Uterus (tissue), 4 donors: ENCODE measurements around the gene DEK. TPM values are rescaled to one million over a fixed set of nuclear protein-coding genes. Genes with fewer than 3 reads are reported as not detected.

Source experiments
- DNase-seq, 2 donors: peaks; one replicate each; pipeline ENCODE4 v3.0.0-alpha.2; 2019 to 2020
- H3K27ac ChIP-seq, 2 donors: fragments of 200-600 bp; sonication (generic); 1 replicate in 1 of 2; 2 replicates in 1 of 2; pipeline ENCODE4 v1.5.1; 2016 to 2018
- H3K27me3 ChIP-seq, 2 donors: fragments of 200-600 bp; sonication (generic); one replicate each; pipeline ENCODE4 v1.5.1; 2018 to 2019; ENCODE audit warnings: control low read depth in 1 of 2
- H3K36me3 ChIP-seq, 2 donors: fragments of 200-600 bp; sonication (generic); one replicate each; pipeline ENCODE4 v1.5.1; 2019; ENCODE audit warnings: control low read depth in 1 of 2
- H3K4me1 ChIP-seq, 2 donors: fragments of 200-600 bp; sonication (generic); one replicate each; pipeline ENCODE4 v1.5.1; 2018 to 2019; ENCODE audit warnings: control low read depth in 1 of 2
- H3K4me3 ChIP-seq, 2 donors: fragments of 200-600 bp; sonication (generic); 1 replicate in 1 of 2; 2 replicates in 1 of 2; pipeline ENCODE4 v1.5.1; 2018 to 2019; ENCODE audit warnings: mild to moderate bottlenecking in 1 of 2
- H3K9me3 ChIP-seq, 2 donors: fragments of 200-600 bp; sonication (generic); one replicate each; pipeline ENCODE4 v1.5.1; 2019; ENCODE audit warnings: control low read depth in 1 of 2
- POLR2A ChIP-seq, 2 donors: fragments of 450-650 bp; IDR thresholded peaks; one replicate each; pipeline ENCODE4 v1.6.1; 2016; ENCODE audit warnings: antibody characterized with exemption in 2 of 2, mild to moderate bottlenecking in 1 of 2, moderate library complexity in 1 of 2
- intact Hi-C: fragments of 100-400 bp; cut with DNase I; formaldehyde crosslinking; loops from one replicate; pipeline ENCODE4 v1.15.1; 2023; ENCODE audit warnings: low total_unique reads
- total RNA-seq, 4 donors: library from RNA; depleted of rRNA in 3 of 4; stranded (reverse); fragments of >200 nt in 3 of 4; gene quantifications; one replicate each; pipeline versions ENCODE4 v1.1.0 to v1.2.4, GENCODE V29; 2014 to 2023
- TF ChIP-seq, protein P1 (sequence below), 4 experiments: fragments of 200-600 bp in 2 of 4; fragments of 450-650 bp in 2 of 4; sonication (generic) in 2 of 4; IDR thresholded peaks; one replicate each; pipeline ENCODE4 v1.5.1; 2016 to 2019; ENCODE audit warnings: antibody characterized with exemption in 4 of 4, mild to moderate bottlenecking in 2 of 4, moderate library complexity in 1 of 4
- donor health status: DM: yes; HTN: yes; CAD: no.

The DEK gene
- total RNA-seq, 4 donors from 2014 or later, result 126 to 171 (median 144) TPM

DNA sequence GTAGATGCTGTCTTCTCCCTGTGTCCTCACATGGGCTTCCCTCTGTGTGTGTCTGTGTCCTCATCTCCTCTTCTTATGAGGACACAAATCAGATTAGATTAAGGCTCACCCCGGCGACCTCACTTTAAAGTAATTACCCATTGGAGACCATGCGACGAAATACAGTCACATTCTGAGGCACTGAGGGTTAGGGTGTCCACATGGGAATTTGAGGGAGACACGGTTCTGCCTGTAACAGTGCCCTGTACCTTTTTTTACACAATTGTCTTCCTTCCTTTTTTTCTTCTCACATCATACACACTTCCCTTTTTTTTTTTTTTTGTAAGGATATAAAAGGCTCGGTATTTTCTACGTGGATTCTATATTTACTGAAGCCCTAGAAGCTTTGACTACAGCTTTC, 48.9 kb downstream of the DEK start:
- Histone ChIP-seq H3K4me1 (no peaks in the 10 kb centered on the region), H3K27ac (no peak overlapping the region), H3K27me3 (no peaks in the 10 kb centered on the region), H3K36me3 (no peaks in the 10 kb centered on the region), H3K4me3 (no peak overlapping the region), H3K9me3 (no peaks in the 10 kb centered on the region)
- intact Hi-C loops, result no loop called here
- no peak for DNase-seq
- no peak for TF ChIP-seq POLR2A (IDR thresholded peaks at IDR 0.05)
- TF ChIP-seq, protein P1, sequence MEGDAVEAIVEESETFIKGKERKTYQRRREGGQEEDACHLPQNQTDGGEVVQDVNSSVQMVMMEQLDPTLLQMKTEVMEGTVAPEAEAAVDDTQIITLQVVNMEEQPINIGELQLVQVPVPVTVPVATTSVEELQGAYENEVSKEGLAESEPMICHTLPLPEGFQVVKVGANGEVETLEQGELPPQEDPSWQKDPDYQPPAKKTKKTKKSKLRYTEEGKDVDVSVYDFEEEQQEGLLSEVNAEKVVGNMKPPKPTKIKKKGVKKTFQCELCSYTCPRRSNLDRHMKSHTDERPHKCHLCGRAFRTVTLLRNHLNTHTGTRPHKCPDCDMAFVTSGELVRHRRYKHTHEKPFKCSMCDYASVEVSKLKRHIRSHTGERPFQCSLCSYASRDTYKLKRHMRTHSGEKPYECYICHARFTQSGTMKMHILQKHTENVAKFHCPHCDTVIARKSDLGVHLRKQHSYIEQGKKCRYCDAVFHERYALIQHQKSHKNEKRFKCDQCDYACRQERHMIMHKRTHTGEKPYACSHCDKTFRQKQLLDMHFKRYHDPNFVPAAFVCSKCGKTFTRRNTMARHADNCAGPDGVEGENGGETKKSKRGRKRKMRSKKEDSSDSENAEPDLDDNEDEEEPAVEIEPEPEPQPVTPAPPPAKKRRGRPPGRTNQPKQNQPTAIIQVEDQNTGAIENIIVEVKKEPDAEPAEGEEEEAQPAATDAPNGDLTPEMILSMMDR (IDR thresholded peaks at IDR 0.05), result no peak

DNA sequence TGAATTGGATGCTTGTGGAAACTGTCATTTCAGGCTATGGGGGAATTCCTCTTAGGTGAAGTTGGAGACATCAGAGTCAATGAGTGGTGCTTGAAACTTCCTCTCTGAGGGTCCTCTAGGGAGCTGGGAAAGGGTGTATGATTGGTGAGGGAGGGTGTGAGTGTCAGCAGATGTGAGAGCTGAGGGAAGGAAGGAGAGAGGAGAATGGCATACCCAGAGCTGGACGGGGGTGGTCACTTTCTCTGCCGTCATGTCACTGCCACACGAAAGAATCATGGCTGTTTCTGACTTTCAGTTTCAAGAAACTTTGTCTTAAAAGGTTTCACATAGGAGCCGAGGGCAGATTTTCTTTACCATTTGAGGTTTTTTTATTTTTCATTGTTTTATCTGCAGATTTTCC, 50.3 kb downstream of the DEK start:
- no peak for DNase-seq
- H3K36me3 ChIP-seq, result no peaks in the 10 kb centered on the region
- H3K4me1 ChIP-seq, result no peaks in the 10 kb centered on the region
- H3K9me3 ChIP-seq, result no peaks in the 10 kb centered on the region
- H3K27me3 ChIP-seq, result no peaks in the 10 kb centered on the region
- no peak overlapping the region for H3K4me3 ChIP-seq
- intact Hi-C loops, result no loop called here
- TF ChIP-seq POLR2A (IDR thresholded peaks at IDR 0.05), result no peak
- TF ChIP-seq, protein P1 (IDR thresholded peaks at IDR 0.05), result no peak
- no peak overlapping the region for H3K27ac ChIP-seq

DNA sequence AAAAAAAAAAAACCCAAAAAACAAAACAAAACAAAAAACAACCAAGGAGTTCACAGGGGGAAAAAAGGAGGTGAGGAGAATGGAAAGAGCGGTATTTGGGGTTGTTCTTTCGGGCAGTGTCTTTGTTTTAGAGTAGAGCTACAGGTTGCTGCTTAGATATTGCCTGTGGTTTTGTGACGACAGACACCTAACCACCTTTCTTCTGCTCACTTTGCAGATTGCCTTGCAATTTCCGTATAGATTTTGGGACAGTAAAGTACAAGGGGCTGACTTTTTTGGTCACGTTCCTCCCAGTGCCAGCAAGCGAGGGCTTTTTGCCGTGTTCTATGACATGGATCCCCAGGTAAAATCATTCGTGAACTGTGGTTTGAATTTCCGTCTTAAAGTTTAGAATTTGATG, 50.9 kb downstream of the DEK start:
- H3K27ac ChIP-seq, result no peak overlapping the region
- TF ChIP-seq, protein P1 (IDR thresholded peaks at IDR 0.05), result no peak
- TF ChIP-seq POLR2A (IDR thresholded peaks at IDR 0.05), result no peak
- no peaks in the 10 kb centered on the region for H3K9me3 ChIP-seq

DNA sequence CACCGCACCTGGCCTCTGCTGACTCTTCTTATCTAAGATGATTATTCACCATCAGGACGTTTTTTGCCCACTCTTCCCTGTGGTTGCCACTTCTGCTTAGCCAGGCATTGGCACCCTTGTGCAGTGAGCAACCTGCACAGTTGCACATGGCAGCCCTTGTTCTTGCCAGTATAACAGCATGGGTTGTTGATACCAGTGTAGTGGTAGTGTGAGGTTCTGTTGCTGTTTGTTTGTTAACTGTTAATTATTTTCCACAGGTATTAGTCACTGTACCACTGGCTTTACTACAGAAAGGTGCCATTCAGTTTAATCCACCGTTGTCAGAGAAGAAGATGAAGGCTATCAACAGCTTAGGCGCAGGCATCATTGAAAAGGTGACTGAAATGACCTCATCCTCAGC, 52.1 kb downstream of the DEK start:
- Histone ChIP-seq H3K27ac (no peak overlapping the region), H3K4me3 (no peak overlapping the region), H3K4me1 (no peaks in the 10 kb centered on the region), H3K36me3 (no peaks in the 10 kb centered on the region), H3K9me3 (no peaks in the 10 kb centered on the region), H3K27me3 (no peaks in the 10 kb centered on the region)
- DNase-seq, result no peak
- TF ChIP-seq, protein P1 (IDR thresholded peaks at IDR 0.05), result no peak
- TF ChIP-seq POLR2A (IDR thresholded peaks at IDR 0.05), result no peak
- intact Hi-C loops, result no loop called here

More for the DNA sequence above, 50.9 kb downstream of the DEK start:
- DNase-seq, result no peak
- intact Hi-C loops, result no loop called here
- H3K4me3 ChIP-seq, result no peak overlapping the region
- H3K4me1 ChIP-seq, result no peaks in the 10 kb centered on the region
- H3K27me3 ChIP-seq, result no peaks in the 10 kb centered on the region
- H3K36me3 ChIP-seq, result no peaks in the 10 kb centered on the region

DNA sequence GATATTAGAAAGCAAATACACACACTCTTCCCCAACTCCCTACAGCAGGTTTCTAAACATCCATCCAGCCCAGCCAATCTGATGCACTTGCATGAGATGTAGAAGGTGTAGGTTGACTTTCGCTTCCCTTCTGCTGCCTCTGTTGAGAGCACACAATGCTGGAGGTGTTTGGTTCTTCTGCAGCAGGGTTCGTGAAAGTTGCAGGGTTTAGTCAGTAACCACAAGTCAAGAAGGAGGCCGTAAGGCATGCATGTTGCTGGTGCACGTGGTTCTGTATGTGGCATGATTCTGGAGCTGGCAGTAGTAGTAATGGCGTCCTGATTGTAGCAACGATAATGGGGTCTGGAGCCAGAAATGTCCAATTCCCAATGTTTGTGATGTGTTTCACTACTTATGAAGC, 53.0 kb downstream of the DEK start:
- TF ChIP-seq, protein P1 (IDR thresholded peaks at IDR 0.05), result no peak
- TF ChIP-seq POLR2A (IDR thresholded peaks at IDR 0.05), result no peak
- no peak overlapping the region for H3K27ac ChIP-seq
- intact Hi-C loops, result no loop called here

More for the DNA sequence above, 53.0 kb downstream of the DEK start:
- Histone ChIP-seq H3K27me3 (no peaks in the 10 kb centered on the region), H3K4me1 (no peaks in the 10 kb centered on the region), H3K9me3 (no peaks in the 10 kb centered on the region), H3K36me3 (no peaks in the 10 kb centered on the region), H3K4me3 (no peak overlapping the region)
- no peak for DNase-seq
